ENCODE results near the gene MACROH2A1. TPM values are rescaled to one million over a fixed set of nuclear protein-coding genes. Genes with fewer than 3 reads are reported as not detected.

The MACROH2A1 gene
- total RNA-seq, 1 donor from 2014 or later, result 103 TPM

- Histone ChIP-seq H3K27me3 (ENCODE audit: low read depth) (peaks cover 12% of the 10 kb centered on the region), H3K27ac (replicated peaks) (no peak overlapping the region), H3K4me1 (no peaks in the 10 kb centered on the region), H3K4me3 (no peak overlapping the region), H3K9me3 (replicated peaks) (no peaks in the 10 kb centered on the region), H3K36me3 (no peaks in the 10 kb centered on the region)
- DNase-seq, result no peak
- no peak for TF ChIP-seq CTCF (IDR thresholded peaks at IDR 0.05; ENCODE audit: borderline replicate concordance)
- intact Hi-C loops (cut with micrococcal nuclease), result no loop called here
Observed at GRCh38 chr5:135295852-135296251, 103.2 kb downstream of the MACROH2A1 start.

- Histone ChIP-seq H3K4me1 (no peaks in the 10 kb centered on the region), H3K9me3 (replicated peaks) (no peaks in the 10 kb centered on the region), H3K4me3 (no peak overlapping the region), H3K36me3 (no peaks in the 10 kb centered on the region), H3K27ac (replicated peaks) (no peak overlapping the region), H3K27me3 (ENCODE audit: low read depth) (peaks cover 12% of the 10 kb centered on the region)
- intact Hi-C loops (cut with micrococcal nuclease), result no loop called here
- DNase-seq, result no peak
- no peak for TF ChIP-seq CTCF (IDR thresholded peaks at IDR 0.05; ENCODE audit: borderline replicate concordance)
Observed at GRCh38 chr5:135294793-135295192, 104.2 kb downstream of the MACROH2A1 start.

GRCh38 chr5:135289651-135290050 is 109.4 kb downstream of the MACROH2A1 start:
- Histone ChIP-seq H3K4me1 (no peaks in the 10 kb centered on the region), H3K4me3 (no peak overlapping the region), H3K27me3 (ENCODE audit: low read depth) (peaks cover 5% of the 10 kb centered on the region), H3K9me3 (replicated peaks) (peaks cover 9% of the 10 kb centered on the region), H3K36me3 (no peaks in the 10 kb centered on the region), H3K27ac (replicated peaks) (no peak overlapping the region)
- no peak for TF ChIP-seq CTCF (IDR thresholded peaks at IDR 0.05; ENCODE audit: borderline replicate concordance)
- DNase-seq, result no peak
- intact Hi-C loops (cut with micrococcal nuclease), result no loop called here

- intact Hi-C loops (cut with micrococcal nuclease), result no loop called here
- Histone ChIP-seq H3K27ac (replicated peaks) (no peak overlapping the region), H3K9me3 (replicated peaks) (peaks cover 9% of the 10 kb centered on the region), H3K36me3 (no peaks in the 10 kb centered on the region), H3K4me3 (no peak overlapping the region), H3K4me1 (no peaks in the 10 kb centered on the region), H3K27me3 (ENCODE audit: low read depth) (peaks cover 5% of the 10 kb centered on the region)
- DNase-seq, result no peak
- no peak for TF ChIP-seq CTCF (IDR thresholded peaks at IDR 0.05; ENCODE audit: borderline replicate concordance)
Observed at GRCh38 chr5:135287551-135287950, 111.5 kb downstream of the MACROH2A1 start.

Other genes with a start within 250 kb of the MACROH2A1 start
- not detected for gene DCANP1, start 48.1 kb upstream of the MACROH2A1 start, total RNA-seq
- not detected for gene TIFAB, start 53.1 kb upstream of the MACROH2A1 start, total RNA-seq
- not detected for gene NEUROG1, start 136.7 kb upstream of the MACROH2A1 start, total RNA-seq
- gene CXCL14, start 179.8 kb upstream of the MACROH2A1 start, total RNA-seq, result 0.49 TPM

All from left ventricle myocardium inferior (tissue), 1 donor.